ENCODE data around the gene RYR3.
A peak's percentile ranks its signal among the peaks of the same experiment; 100 is the strongest.
"Not testable (repeated sequence)": the region's sequence is repeated elsewhere in the genome, so short reads cannot be mapped to it uniquely, and the experiment has no call there.

RYR3 gene

DNA sequence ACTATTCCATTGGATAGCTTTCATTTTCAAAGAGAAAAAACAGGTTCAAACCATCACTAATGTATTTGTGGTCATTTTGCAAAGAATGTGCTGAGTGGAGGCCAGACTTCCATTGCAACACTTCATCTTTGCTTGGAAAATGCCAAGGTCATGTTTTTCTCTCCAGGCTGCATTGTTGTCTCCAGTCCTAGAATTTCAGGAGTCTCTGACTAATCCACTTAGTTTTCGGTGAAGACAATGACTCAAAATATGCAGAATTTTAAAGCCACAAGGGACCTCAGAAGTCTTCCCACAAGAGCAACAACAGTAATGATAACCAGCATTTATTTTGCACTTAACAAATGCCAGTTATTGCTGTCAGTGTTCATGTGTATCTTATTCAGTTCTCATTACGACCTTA lies 277.0 kb downstream of the RYR3 start:
- DNase-seq: peak; percentile 4

DNA sequence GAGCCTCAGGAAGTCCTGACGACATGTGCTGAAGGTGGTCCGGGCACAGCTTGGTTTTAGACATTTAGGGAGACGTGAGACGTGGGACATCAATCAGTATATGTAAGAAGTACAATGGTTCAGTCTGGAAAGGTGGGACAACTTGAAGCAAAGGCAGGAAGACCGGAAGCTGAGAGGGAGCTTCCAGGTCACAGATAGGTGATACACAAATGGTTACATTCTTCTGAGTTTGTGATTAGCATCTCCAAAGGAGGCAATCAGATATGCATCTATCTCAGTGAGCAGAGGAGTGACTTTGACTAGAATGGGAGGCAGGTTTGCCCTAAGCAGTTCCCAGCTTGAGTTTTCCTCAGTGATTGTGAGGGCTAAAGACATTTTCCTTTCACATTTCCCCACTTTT lies 282.1 kb downstream of the RYR3 start:
- no peak for DNase-seq

DNA sequence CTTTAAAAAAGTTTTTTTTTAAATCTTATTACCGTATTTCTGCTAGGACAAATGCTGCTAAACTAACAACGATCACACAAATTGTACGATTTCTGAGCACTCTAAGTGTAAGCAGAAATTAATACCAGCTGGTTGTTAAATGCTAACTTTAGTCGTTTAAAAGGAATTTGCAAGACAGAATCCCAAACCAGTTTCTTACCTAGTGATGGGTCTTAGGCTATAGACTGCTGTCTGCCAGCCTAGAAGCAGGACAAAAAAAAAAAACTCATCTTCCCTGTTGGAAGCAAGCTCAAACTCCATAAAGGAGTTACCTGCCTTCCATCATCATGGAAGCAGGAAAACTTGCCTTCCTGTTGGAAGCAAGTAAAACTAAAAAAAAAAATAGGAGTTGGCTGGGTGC lies 287.6 kb downstream of the RYR3 start:
- DNase-seq: not testable (repeated sequence)

DNA sequence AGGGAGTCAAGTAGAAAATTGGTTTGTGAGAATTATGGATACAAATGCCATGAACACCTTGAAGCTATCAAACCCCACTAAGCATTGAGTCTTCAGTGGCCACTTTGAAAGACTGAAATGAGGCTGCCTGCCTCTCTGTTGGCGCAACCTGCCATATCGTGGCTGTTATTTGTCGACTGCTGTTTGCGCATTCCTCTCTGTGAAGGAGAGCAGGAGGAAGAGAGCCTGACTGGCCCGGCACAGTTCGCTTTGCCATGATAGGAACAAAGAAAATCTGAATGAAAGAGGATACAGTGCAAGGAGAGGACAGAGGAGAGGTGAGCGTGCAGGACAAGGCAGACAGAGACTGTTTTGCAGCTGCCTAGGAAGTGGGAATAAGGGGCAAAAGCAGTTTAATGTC lies 289.4 kb downstream of the RYR3 start:
- DNase-seq: no peak

DNA sequence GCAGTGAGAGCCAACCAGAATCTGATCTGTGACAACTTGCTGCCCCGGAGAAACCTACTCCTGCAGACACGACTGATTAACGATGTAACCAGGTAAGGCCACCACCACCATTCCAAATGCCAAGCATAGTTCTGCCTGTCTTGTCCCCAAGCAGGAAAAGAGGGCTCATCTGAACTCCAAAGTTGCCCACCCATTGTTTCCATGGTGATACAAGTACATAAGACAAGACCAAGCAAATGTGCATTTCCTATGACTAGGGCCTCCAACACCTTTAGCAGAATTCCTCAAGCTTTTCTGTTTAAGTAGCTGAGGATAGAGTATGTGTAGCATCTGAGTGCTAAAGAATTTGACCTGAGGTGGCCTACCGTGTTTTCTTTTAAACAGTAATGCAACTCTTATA lies 290.7 kb downstream of the RYR3 start:
- no peak for DNase-seq

DNA sequence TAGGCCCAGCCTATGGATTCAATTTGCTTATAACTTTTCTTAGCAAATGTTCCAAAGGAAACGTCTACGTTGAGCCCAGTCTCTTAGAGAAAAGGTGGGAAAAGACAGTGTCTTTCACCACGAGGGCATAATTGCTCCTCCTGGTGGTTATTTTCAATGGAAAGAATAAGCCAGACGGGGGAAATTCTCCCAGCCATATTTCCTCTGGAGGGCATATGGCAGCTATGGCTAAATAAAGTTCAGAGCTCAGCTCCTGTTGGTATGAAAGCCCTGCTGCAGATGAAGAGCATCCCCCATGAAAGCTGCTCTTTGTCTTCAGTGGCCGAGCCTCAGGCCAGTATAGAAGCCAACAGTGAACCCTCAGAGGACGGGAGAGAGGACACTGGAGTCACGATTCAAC lies 297.9 kb downstream of the RYR3 start:
- DNase-seq: no peak

DNA sequence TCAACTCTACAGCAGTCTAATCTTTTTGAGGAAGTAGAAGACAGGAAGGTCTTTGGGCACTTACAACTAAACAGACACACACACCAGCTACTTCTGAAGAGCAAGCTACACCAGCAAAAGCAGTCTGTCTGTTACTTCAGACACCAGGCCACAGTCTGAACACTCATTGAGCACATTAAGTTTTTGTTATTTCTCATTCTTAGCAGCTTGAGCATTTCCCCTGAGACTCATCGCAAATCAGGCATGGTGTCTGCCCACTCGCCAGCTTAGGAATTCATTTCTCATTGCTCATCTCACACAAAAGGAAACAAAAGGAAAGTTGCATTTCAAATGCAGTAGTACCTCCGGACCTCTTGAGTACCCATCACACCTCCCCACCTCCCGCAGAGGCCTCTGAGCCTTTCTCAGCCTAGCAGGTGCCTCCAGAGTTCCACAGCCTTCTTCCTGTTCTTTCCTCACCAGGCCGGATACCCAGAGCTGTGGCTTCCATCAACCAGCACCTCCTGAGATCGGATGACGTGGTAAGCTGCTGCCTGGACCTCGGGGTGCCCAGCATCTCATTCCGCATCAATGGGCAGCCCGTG lies 302.0 kb downstream of the RYR3 start:
- DNase-seq: peak; percentile 2

DNA sequence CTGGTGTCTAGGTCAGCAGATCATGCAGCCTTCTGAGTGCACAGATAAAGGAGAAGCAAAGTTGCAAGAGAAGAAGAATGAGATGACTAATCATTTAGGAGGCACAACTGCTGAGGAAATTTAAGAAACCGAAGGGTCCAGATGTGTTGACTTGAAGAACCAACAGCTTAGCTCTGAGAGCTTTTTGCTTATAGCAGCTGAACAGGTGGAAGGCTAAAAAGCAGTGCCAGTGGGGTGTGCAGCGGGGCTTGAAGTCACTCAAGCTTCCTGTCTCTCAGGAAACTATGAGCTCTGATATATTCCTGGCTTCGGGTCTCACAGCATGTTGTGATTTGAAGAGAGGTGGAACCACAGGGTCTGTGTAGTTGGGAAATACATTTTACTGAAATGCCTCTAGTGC lies 305.7 kb downstream of the RYR3 start:
- no peak for DNase-seq

DNA sequence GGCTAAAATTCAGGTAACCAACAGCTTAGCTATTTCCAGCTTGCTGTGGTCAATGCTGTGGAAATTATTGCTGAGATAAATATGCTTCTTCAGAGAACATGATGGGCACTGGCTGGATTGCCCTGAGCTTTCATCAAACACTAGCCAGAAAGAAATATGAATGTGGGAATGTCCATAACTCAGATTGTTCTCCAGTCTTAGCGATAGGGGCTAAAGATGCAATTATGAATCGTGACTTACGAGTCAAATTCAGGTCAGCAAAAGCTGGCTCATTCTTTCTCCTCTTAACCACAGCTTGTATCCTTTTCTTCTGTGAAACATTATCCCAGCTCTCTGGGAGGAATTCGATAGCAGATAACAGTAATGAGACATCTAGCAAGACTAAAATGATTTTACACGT lies 307.6 kb downstream of the RYR3 start:
- no peak for DNase-seq

DNA sequence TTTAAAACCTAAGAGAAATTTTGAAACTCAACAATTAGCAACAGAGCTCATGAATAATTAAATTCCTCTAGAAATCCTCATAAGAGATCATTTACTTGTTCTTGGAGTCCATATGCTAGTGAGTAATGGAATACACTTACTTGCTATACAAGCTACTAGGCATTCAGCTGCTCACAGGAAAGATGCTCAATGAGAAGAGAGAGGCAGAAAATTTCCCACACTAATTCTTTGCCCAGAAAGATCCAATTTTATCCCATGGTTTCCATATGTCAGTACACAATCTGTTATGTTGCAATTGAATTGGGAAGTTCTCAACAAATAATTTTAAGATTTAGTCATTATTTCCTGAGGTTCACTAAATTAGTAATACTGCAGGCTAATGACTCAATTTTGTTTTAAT lies 310.4 kb downstream of the RYR3 start:
- DNase-seq: no peak

DNA sequence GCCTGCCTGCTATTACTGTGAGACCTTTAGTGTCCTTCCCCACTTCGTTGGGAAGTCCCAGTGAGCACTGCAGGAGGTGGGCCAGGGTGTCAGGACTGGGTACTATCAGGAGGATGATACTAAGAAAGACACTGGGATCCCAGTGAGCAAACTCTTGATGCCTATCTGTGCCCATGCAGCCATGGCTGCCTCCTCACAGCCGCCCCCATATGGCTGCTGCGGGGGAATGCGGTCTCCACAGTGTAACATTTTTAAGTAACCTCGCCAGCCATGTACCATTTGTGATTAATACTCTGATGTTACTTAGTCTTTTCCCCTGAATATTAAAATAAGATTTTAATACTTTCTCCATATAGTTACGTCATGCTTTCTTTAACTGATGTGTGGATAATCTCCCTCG lies 312.2 kb downstream of the RYR3 start:
- no peak for DNase-seq

DNA sequence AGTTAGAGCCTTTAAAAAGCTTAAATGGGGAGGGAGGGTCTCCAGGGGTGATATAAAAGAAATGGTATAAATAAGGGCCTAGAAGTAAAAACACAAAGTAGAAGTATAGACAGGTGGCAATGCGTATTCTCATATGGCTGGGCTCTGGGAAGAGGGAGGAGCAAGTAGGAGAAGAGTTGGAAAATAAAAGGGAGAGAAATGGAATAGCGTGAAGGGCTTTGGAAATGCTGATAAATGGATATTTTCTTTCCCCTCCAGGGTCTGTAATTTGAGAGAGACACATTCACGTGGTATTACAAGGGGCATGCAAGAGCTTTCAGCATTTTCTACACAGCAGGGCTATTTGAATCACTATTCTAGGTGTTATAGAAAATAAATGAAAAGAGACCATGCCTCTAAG lies 313.7 kb downstream of the RYR3 start:
- no peak for DNase-seq

DNA sequence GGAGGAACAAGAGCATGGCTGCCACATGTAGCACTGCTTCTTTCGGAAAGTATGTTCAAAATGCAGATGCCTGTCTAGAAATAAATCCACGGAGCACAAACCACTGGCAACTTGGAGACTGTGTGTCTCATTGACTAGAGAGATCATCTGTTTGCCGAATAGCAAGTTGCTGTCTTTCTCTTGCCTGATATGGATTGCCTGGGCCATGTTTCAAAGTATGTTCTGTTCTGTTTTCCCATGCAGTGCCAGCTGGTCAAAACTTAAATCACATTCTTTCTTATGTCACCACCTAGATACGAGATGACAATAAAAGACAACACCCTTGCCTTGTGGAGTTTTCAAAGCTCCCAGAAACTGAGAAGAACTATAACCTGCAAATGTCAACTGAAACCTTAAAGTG lies 318.9 kb downstream of the RYR3 start:
- DNase-seq: no peak

DNA sequence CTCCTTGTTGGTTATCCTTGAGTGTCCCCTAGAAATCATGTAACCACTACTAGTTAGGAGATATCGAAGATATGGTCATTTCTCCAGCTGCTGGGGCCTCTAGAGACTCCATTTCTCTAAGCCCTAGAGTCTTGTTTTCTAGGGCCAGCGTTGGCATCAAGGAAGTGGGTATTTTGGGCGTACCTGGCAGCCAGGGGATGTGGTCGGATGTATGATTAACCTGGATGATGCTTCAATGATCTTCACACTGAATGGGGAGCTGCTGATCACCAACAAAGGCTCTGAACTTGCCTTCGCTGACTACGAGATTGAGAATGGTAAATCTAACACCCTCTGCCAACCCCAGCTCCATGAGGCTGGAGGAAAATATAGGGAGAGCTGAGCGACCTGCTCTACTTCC lies 325.5 kb downstream of the RYR3 start:
- no peak for DNase-seq

DNA sequence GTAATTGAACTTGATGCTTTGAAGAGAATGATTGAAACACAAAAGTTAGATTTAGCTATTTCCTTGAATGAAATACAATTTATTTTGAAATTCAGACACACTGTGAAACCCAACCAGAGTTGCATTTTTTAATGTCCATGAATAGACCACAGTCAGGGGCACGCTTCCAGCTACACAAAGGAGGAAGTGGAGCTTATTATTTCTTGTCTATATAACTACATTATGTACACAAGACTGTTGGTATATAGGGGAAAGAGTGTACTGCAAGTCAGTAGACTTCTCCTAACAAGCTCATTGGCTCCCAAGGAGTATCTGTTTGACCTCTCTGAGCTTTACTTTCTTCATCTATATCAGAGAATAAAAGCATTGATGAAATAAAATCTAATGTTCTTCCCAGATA lies 326.2 kb downstream of the RYR3 start:
- no peak for DNase-seq

DNA sequence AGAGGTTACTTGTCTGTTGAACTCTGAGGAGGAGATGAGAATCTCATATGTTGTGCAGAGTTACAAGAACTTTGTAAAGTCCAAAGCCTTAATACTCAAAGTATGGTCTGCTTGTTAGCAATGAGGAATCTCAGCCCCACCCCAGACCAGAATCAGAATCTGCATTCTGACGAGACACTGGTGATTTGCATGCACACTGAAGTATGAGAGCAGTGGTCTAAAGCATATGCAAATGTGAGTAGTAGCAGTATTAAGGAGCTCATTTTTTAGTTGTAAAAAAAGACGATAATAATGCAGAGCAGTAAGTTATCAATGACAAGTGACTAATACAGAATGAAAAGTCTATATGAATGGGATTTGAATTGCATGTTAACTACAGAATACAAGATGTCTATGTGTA lies 327.7 kb downstream of the RYR3 start:
- DNase-seq: no peak

DNA sequence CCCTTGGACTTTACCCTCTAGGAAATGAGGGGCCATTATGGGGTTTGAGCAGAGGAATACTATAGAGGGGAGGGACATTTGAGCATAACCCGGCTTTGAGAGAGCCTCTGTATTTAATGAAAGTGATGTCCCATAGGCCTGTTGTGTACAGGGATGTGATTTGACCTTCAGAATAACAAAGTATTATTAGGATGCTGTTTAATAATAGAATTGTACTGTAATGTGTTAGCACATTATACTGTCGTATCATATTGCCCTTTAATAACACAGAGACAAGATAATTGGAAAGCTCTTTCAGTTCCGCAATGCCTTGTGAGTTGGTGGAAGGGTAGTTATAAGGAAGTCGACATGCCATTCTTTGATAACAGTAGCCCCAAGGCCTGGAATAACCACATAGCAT lies 328.3 kb downstream of the RYR3 start:
- DNase-seq: no peak

DNA sequence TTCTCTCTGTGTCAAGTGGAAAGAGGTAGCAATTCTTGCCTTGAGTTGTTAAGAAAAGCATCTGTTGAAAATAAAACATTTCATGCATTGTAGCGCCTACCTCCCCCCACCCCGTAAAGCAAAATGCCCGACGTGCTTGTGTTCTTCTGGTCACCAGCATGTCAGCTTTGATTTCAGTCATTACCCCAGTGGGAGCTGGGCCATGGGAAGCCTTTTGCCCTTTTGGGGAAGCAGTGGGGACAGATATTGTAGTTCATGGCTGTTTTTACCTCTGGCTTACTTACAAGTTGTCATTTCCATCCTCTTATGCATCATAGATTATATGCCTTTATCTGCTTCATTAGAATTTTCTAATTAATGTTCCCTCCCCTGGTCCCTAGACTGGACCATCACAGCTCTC lies 328.7 kb downstream of the RYR3 start:
- DNase-seq: no peak

DNA sequence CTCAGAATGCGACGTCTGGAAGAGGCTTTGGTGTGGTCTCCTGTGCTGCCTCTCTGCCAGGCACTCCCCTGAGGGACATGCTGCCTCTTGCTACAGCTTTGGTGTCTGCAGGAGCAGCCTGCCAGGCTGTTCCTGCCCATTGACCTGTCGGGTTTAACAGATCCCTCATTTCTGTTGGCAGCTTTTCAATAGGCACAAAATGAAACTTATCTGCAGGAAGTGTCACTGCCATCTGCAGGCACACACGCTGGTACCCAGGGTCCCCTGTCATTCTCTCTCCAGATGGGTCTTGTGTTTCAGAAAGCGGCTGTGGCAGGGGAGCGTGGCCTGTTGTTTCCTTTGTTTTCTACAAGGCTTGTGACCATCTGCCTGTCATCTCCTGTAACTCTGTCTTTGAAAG lies 329.2 kb downstream of the RYR3 start:
- no peak for DNase-seq

DNA sequence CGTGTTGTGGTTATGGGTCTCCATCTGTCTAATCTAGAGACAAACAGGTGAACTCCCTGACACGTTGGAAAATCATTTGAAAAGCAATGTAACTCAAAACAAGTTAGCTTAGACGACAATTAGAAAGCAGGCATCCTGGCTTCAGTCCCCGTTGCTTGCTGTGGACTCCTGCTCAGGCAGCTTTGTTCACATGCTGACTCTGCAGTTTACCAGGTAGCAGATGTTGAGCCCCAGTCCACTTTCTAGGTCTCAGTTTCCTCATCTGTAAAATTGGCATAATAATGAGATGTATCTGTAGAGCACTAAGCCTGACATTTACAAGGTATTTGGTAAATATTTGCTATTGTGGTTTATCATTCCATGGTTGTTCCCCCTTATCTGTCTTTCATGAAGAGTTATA lies 330.3 kb downstream of the RYR3 start:
- DNase-seq: no peak

DNA sequence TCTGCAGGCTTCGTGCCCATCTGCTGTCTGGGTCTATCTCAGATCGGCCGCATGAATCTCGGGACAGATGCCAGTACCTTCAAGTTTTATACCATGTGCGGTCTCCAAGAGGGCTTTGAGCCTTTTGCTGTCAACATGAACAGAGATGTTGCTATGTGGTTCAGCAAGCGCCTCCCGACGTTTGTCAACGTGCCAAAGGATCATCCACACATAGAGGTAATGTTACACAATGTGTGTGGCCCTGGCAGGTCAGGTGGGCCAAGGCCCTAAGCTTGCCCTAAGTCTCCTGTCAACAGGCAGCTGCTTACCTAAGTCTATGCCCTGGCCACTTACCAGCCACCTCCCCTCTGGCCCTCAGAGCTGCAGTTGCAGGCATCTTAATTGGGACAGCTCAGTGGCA lies 333.5 kb downstream of the RYR3 start:
- DNase-seq: no peak

DNA sequence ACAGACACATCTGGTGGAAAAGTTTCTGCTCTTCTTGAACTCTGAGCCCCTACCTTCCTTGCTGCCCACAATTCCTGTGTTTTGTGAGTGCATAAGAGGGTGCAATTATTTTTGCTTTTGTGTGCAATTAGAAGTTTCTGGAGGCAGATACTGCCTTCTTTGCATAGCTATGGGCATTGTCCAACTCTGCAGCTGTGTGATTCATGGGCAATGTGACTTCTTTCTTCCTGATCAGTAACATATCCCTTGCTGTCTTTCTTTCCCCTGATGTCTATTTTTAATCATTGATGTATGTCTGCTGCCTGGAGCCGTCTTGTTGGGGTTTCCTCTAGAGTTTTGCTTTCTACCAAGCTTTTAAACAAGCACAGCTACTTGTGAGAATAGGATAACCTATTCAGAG lies 336.0 kb downstream of the RYR3 start:
- no peak for DNase-seq

DNA sequence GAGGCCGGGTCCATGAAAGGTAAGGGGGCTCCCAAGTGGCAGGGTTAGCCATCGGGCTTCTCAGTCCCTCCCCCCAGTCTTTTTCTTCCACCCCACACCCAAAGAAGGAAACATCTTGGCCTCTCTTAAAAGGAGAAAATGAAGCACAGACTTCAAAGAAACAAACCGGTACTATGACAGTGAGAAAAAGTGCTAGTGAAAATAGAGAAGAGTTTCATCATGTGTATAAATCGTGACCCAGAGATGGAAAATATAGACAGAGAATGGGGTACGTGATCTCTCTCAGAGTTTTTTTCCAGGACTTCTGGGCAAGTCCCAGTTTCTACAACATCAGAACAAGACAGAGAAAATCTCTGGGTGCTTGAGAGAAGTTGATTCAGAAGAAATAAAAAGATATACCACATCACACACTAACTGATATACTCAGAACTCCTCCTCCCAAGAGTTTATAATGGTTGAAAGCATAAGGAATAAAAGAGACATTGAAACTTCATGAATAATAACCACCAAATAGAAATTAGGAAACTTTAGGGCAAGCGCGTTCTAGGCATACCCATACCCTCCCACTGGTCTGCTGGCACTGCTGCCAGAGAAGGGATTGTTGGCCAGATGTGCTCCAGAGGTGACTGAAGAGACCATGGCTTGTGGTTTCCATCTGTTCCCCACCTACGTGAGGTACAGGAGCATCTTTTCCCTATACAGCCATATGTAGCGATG lies 338.6 kb downstream of the RYR3 start:
- DNase-seq: no peak

DNA sequence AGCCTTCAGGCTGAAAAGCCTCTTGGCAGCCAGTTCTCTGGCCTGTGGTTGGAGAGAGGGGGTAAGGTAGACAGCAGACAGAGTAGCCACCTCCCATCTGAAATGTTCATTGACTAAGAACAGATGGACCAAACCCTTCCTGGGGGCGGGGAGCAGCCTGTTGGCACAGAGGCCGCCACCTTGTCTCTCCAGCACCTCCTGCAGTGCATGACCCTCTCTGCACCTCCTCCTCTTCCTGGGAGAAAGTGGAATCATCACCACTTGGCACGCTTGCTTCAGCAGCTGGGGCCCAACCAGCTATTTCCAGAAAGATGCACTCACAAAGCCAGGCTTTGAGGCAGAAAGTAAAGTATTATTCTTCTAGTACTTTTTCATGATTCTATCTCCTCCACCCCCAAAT lies 344.1 kb downstream of the RYR3 start:
- DNase-seq: no peak

DNA sequence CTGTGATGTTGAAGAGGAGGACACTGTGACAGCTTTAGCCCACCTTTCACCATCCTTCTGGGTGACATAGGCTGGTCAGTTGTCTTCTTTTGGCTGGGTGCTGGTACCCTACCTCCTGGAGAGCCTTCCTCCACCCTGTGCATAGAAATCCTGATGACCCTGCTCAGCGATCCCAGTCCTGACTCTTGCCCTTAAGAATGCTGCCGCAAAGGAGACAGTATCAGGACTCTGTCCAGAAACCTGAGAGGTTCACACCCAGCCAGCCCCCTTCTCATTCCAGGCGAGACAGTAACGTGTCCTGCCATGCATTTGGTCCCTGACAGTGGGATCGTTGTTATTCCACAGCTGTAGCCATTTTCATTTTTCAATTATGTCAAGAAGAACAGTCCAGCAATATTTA lies 344.7 kb downstream of the RYR3 start:
- DNase-seq: no peak
